NCI-H2081 treated with DMSO at 0.1 percent for 48 hours (cell line): ENCODE measurements around the gene PDCD1.

Experiments
- DNase-seq: peaks from one replicate; lab custom pipeline; 2025; lab: John Stamatoyannopoulos, UW

Gene PDCD1

GRCh38 chr2:241865416-241865956 is 6.8 kb upstream of the PDCD1 start:
- no peak for DNase-seq

DNA sequence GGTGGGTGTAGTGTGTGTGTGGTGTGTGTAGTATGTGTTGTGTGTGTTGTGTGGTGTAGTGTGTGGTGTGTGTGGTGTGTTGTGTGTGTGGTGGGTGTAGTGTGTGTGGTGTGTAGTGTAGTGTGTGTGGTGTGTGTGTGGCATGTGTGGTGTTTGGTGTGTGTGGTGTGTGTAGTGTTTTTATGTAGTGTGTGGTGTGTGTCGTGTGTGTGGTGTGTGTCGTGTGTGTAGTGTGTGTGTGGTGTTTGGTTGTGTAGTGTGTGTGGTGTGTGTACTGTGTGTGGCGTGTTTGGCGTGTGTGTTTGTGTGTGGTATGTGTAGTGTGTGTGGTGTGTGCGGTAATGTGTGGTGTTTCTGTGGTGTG is 6.1 kb upstream of the PDCD1 start:
- no peak for DNase-seq

GRCh38 chr2:241864168-241864849 is 5.6 kb upstream of the PDCD1 start:
- DNase-seq: no peak

DNA sequence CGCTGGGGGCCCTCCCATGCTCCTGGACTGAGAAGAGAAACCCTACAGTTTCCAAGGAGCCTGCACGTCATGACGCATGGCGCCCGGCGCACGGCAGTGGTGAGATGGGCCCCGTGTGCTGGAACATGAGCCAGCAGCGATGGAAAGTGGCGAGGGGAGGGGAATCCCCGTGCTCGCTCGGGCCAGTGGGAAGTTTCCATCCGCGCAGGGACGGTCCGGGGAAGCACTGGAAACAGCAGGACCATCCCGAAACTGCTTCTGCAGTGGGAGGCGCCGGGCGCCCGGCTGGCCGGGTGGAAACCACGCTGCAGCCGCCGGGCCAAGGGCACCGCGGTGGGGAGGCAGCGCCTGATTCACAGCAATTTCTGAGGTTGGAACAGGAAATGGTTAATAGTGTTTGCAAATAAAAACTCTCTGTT is 4.9 kb upstream of the PDCD1 start:
- DNase-seq: no peak

DNA sequence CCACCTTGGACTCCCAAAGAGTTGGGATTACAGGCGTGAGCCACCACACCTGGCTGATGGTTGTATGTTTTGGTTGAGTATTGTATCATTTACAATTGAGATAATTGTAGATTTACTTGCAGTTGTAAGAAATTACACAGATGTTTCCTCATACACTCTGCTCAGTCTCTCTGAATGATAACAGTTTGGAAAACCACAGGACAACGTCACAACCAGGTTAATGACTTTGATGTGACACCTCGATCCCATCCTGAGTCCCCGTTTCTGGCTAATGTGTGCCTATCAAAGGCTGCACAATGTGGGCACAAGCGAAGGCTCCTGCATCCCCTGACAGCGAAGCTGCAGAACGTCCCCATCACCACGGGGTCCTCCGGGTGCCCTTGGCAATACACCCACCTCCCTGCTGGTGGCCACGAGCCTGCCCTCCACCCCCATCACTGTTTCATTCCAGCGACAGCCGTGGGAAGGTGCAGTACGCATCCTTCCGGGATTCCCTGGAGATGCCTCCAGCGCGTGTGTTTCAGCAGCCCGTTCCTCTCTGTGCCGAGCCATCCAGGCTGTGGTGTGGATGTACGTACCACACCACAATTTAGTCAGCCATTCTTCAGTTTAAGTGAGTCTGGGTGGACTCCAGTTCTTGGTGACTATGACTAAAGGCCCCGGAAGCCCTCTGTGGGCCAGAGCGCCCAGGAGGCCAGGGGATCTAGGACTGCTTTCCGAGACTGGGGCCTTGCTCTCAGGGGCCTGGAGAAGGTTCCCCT is 4.3 kb upstream of the PDCD1 start:
- no peak for DNase-seq

- no peak for DNase-seq
These were observed 3.4 kb upstream of the PDCD1 start for GRCh38 chr2:241862093-241862492.

DNA sequence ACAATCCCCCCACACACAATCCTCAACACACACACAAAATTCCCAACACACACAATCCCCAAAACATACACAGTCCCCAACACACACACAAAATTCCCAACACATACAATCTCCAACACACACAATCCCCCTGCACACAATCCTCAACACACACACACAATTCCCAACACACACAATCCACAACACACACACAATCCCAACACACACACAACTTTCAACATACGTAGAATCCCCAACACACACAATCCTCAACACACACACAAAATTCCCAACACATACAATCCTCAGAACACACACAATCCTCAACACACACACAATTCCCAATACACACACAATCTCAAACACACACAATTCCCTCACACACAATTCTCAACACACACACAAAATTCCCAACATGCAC is 2.6 kb upstream of the PDCD1 start:
- no peak for DNase-seq

GRCh38 chr2:241860184-241861078 is 1.7 kb upstream of the PDCD1 start:
- no peak for DNase-seq

DNA sequence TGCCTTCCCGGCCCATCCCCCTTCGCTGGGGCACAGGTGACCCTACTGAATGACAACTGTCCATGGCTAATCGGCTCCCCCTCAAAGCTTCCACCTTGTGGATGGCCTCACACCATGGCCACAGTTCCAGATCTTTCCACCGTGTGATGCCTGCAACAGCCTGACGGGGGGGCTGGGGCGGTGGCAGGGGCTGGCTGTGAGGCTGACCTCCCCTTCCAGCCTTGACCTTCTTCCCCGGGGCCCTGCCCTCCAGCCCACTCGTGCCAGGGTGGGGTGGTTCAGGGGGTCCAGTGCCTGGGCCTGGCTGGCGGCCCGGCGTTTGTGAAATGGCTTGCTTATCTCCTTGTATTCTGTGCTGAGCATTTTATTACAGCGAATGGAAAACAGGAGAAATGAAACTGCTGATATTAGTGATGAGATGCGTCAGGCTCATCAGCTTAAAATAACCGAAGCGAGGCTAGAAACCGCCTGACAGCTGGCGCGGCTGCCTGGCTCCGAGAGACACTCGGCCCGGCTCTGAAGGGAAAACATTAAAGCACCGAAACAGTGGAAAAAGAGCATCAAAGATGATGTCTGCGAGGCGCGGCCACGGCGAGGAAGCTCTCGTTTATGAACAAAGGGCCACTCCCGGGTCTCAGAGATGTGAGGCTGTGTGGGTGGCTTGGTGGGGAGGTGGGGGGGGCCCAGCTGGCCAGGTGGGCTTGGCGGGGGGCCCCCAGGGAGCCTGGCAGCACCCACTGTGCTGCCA is 916 bp upstream of the PDCD1 start:
- DNase-seq: no peak

DNA sequence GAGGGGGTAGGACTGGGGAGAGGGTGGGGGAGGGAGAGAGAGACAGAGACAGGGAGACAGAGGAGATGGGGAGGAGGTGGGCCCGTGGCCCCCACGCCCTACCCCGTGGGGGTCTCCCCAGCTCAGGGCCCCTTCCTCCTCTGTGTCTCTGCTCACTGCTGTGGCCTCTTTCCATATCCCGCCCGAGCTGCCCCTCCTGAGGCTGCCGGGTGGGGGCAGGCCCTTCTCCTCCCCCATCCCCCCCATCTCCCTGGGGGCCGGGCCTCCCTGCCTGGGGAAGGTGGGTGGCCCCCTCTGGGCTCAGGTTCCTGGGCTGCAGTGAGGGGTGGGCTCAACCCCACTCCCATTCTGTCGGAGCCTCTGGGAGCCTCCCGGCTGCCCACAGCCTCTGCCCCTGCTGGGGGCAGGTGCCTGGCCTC is 332 bp upstream of the PDCD1 start:
- DNase-seq: no peak

GRCh38 chr2:241857572-241858121 is 1.0 kb downstream of the PDCD1 start:
- DNase-seq: no peak

GRCh38 chr2:241857041-241857541 is 1.6 kb downstream of the PDCD1 start:
- no peak for DNase-seq

- no peak for DNase-seq
These were observed 2.7 kb downstream of the PDCD1 start for GRCh38 chr2:241855888-241856422.

DNA sequence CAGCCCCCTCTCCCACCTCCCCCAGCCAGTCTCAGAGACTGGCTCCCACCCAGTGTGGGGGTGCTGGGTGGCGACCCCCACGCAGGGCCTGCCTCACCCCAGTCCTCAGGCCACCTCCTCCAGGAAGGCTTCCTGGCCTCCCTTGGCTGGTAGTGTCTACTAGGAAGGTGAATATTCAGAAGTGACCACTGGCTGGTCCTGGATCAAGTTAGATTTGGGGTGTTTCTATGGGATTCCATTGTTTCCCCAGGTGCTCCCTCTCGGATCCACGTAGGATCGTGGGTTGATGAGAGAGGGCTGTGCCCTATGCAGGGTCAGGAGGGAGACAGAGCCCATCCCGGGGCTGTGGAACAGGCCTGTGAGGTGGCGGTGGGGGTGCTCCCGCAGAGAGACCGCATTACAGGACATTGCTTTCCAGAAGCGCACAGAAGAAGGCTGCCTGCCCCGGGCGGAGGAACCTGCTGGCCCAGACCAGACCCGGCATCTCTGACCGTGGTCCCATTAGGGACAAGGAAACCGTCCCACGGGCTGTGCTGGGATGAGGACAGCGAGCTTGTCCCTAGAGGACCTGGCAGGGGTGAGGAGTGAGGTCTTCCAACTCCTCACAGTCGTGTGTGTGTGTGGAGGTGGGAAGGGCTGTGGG is 3.3 kb downstream of the PDCD1 start:
- no peak for DNase-seq

GRCh38 chr2:241854342-241855244 is 4.1 kb downstream of the PDCD1 start:
- no peak for DNase-seq

DNA sequence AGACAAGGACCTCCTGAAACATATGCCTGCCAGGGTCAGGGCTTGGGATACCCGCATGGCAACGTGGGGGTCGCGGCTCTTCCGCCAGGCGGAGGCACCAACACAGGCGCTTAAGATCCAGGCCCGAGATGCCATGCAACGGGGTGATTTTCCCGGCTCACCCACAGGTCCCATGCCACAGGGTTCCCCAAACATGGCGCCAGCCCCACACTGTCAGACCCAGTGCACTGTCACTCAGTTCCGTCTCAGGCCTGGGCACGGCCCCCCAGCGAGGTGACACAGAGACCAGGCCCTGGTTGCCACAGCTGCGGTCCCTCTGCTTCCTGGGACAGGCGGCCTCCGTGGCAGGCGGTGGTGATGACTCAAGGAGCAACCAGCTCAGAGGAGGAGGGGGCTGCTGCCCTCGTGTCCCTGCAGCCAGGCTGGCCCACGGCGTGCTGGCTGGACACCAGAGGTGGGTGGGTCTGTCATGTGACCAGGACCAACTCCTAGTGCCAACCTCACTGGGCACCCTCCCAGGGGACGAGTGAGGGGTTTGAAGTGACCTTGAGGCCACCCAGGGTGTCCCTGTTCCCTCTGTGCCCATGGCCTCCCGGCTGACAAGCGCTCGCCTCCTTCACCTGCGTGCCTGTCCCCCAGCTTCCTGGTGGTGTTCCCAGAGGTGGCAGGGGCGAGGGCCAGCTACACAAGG is 4.9 kb downstream of the PDCD1 start:
- no peak for DNase-seq

DNA sequence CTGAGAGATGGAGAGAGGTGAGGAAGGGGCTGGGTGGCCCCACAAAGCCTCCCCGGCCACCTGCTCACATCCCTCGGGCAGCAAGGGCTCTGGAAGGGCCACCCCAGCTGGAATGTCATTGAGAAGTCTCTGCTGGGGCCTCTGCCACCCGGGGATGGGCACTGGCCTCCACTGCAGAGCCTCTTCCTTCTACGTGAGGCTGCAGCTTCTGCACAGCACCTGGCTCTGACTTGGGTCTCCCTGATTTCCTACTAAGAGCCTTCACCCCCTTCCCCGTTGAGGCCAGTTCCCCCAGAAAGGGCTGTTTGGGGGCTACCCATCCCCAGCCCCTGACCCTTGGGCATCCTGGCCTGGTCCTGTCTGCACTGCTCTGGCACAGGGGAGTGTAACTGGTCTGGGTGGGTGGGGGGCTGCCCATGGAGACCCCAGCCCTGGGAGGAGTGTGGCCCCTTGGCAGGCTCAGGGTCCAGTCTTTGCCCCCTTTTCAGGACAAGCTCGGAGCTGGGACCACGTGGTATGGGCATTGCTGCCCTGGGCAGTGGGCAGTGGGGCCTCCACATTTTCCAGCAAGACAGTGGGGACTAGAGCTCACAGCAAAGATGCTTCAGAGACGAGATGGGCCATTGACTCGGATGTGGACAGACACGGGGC is 5.6 kb downstream of the PDCD1 start:
- DNase-seq: no peak
